Endometrial microvascular endothelial cells (primary cell): ENCODE measurements around the gene BPIFA1. TPM values are rescaled to one million over a fixed set of nuclear protein-coding genes. Genes with fewer than 3 reads are reported as not detected.

Experiments used
- in situ Hi-C: cut with HindIII; loops from 2 replicates; pipeline ENCODE4 v1.10.0; 2017; ENCODE audit warnings: low sequenced_read_pairs, low pct_unique_long_range_greater_than_20kb; ENCODE audit errors: inconsistent ontology term
- total RNA-seq: library from RNA; depleted of rRNA; stranded (reverse); fragments of >200 nt; gene quantifications from one replicate; pipeline ENCODE4 v1.2.3, GENCODE V29; 2015; ENCODE audit errors: inconsistent ontology term

Gene BPIFA1
- total RNA-seq = not detected

GRCh38 chr20:33235696-33236095, at the start of gene BPIFA1:
BPIFA1 (plus strand) TSS chr20:33235996; CDS start chr20:33237712, 1,716 bp downstream.
- in situ Hi-C loops = no loop called here

- in situ Hi-C loops = no loop called here
Measured at GRCh38 chr20:33187491-33187890, 48.3 kb upstream of the BPIFA1 start.

- in situ Hi-C loops = no loop called here
Measured at GRCh38 chr20:33188421-33188820, 47.4 kb upstream of the BPIFA1 start.

- in situ Hi-C loops = no loop called here
Measured at GRCh38 chr20:33191484-33191883, 44.3 kb upstream of the BPIFA1 start.

GRCh38 chr20:33191955-33192354, 43.8 kb upstream of the BPIFA1 start:
- in situ Hi-C loops = no loop called here

- in situ Hi-C loops = no loop called here
Measured at GRCh38 chr20:33192912-33193501, 42.8 kb upstream of the BPIFA1 start.

- in situ Hi-C loops = no loop called here
Measured at GRCh38 chr20:33199026-33199425, 36.8 kb upstream of the BPIFA1 start.

- in situ Hi-C loops = no loop called here
Measured at GRCh38 chr20:33202451-33202850, 33.3 kb upstream of the BPIFA1 start.

- in situ Hi-C loops = no loop called here
Measured at GRCh38 chr20:33203444-33203843, 32.4 kb upstream of the BPIFA1 start.

GRCh38 chr20:33209789-33210188, 26.0 kb upstream of the BPIFA1 start:
- in situ Hi-C loops = no loop called here

GRCh38 chr20:33210371-33210770, 25.4 kb upstream of the BPIFA1 start:
- in situ Hi-C loops = no loop called here

GRCh38 chr20:33211817-33212424, 23.9 kb upstream of the BPIFA1 start:
- in situ Hi-C loops = no loop called here

- in situ Hi-C loops = no loop called here
Measured at GRCh38 chr20:33217052-33217451, 18.7 kb upstream of the BPIFA1 start, which contains the start of gene BPIFA3. BPIFA3 (plus strand) TSS chr20:33217352; CDS start chr20:33217537, 185 bp downstream.

GRCh38 chr20:33224399-33224798, 11.4 kb upstream of the BPIFA1 start:
- in situ Hi-C loops = no loop called here

- in situ Hi-C loops = no loop called here
Measured at GRCh38 chr20:33229843-33230242, 6.0 kb upstream of the BPIFA1 start.

GRCh38 chr20:33231237-33231636, 4.6 kb upstream of the BPIFA1 start:
- in situ Hi-C loops = no loop called here

GRCh38 chr20:33232486-33233072, 3.2 kb upstream of the BPIFA1 start:
- in situ Hi-C loops = no loop called here

GRCh38 chr20:33233129-33233774, 2.5 kb upstream of the BPIFA1 start:
- in situ Hi-C loops = no loop called here

GRCh38 chr20:33234050-33234449, 1.7 kb upstream of the BPIFA1 start:
- in situ Hi-C loops = no loop called here

- in situ Hi-C loops = no loop called here
Measured at GRCh38 chr20:33236351-33236750, 555 bp downstream of the BPIFA1 start.
